ENCODE results near the gene COL9A2.

- no peak for TF ChIP-seq EP300 (IDR thresholded peaks at IDR 0.05)
- TF ChIP-seq, protein P1, sequence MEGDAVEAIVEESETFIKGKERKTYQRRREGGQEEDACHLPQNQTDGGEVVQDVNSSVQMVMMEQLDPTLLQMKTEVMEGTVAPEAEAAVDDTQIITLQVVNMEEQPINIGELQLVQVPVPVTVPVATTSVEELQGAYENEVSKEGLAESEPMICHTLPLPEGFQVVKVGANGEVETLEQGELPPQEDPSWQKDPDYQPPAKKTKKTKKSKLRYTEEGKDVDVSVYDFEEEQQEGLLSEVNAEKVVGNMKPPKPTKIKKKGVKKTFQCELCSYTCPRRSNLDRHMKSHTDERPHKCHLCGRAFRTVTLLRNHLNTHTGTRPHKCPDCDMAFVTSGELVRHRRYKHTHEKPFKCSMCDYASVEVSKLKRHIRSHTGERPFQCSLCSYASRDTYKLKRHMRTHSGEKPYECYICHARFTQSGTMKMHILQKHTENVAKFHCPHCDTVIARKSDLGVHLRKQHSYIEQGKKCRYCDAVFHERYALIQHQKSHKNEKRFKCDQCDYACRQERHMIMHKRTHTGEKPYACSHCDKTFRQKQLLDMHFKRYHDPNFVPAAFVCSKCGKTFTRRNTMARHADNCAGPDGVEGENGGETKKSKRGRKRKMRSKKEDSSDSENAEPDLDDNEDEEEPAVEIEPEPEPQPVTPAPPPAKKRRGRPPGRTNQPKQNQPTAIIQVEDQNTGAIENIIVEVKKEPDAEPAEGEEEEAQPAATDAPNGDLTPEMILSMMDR (IDR thresholded peaks at IDR 0.05): no peak
Observed at GRCh38 chr1:40363721-40364120, 46.6 kb upstream of the COL9A2 start.
